Endothelial cell of umbilical vein (primary cell): Measurements from ENCODE around the gene C4orf50. TPM values are rescaled to one million over a fixed set of nuclear protein-coding genes. Genes with fewer than 3 reads are reported as not detected.

Source experiments
- BruUV-seq: library from RNA; stranded (reverse); fragments of 400-500 nt; replicated peaks from 2 replicates; lab custom pipeline; 2021; lab: Mats Ljungman, UMichigan
- CTCF ChIA-PET: fragments of 300-600, 350-600 bp; sonication (Branson Sonifier 250); formaldehyde crosslinking; loops from one replicate; lab custom pipeline; 2021; ENCODE audit warnings: antibody characterized with exemption, inconsistent platforms; lab: Charles Lee
- POLR2A ChIA-PET: fragments of 300-600, 350-600 bp; sonication (Branson Sonifier 250); formaldehyde crosslinking; loops from one replicate; lab custom pipeline; 2021; ENCODE audit warnings: antibody characterized with exemption, inconsistent platforms; lab: Charles Lee
- DNase-seq: peaks from one replicate; pipeline ENCODE4 v3.0.0-alpha.2; 2011; ENCODE audit warnings: low read depth, low spot score
- FAIRE-seq: peaks from 2 replicates; lab custom pipeline; 2011; peaks lifted over from hg19 to GRCh38; lab: Jason Lieb, UNC
- H2AFZ ChIP-seq: 2 replicates; pipeline ENCODE4 v1.6.0; 2012; ENCODE audit warnings: low read depth, low read length, control low read depth, inconsistent platforms
- H3K27ac ChIP-seq: 2 replicates; pipeline ENCODE4 v1.5.1; 2011; ENCODE audit warnings: low read depth, mild to moderate bottlenecking, control low read depth, low read length, moderate library complexity; ENCODE audit not compliant: insufficient read depth
- H3K27me3 ChIP-seq, 2 experiments: 2 replicates each; pipeline versions ENCODE4 v1.6.0 to v1.6.1; 2011; ENCODE audit warnings: low read length in 2 of 2, mixed read lengths in 1 of 2; ENCODE audit not compliant: control insufficient read depth in 2 of 2, insufficient read depth in 2 of 2
- H3K36me3 ChIP-seq, 2 experiments: 2 replicates in 1 of 2; 3 replicates in 1 of 2; pipeline ENCODE4 v1.5.1; 2011; ENCODE audit warnings: low read length in 2 of 2, mild to moderate bottlenecking in 1 of 2, moderate library complexity in 1 of 2; ENCODE audit not compliant: control insufficient read depth in 2 of 2, insufficient read depth in 2 of 2; ENCODE audit errors: extremely low read depth in 1 of 2
- H3K4me1 ChIP-seq: 3 replicates; pipeline ENCODE4 v1.5.1; 2011; ENCODE audit warnings: mild to moderate bottlenecking, low read length; ENCODE audit not compliant: control insufficient read depth, insufficient read depth; ENCODE audit errors: extremely low read depth
- H3K4me2 ChIP-seq: 2 replicates; pipeline ENCODE4 v1.6.1; 2011; ENCODE audit warnings: low read length, control low read depth, mixed read lengths; ENCODE audit not compliant: insufficient read depth
- H3K4me3 ChIP-seq, 3 experiments: fragments of 200-600 bp in 1 of 3; sonication (generic), shearing (Covaris generic) in 1 of 3; replicated peaks in 1 of 3; 2 replicates each; pipeline ENCODE4 v1.5.1; 2011 to 2016; ENCODE audit warnings: control low read depth in 3 of 3, low read length in 3 of 3, mild to moderate bottlenecking in 2 of 3, inconsistent platforms in 1 of 3, low read depth in 1 of 3, moderate library complexity in 1 of 3; ENCODE audit not compliant: insufficient read depth in 1 of 3
- H3K79me2 ChIP-seq: 2 replicates; pipeline ENCODE4 v1.6.0; 2012; ENCODE audit warnings: low read length, inconsistent platforms; ENCODE audit not compliant: control insufficient read depth, insufficient read depth
- H3K9ac ChIP-seq: replicated peaks from 2 replicates; pipeline ENCODE3; 2011; ENCODE audit warnings: low read length, control low read depth; ENCODE audit not compliant: insufficient read depth; ENCODE audit errors: extremely low read depth
- H3K9me1 ChIP-seq: replicated peaks from 3 replicates; pipeline ENCODE4 v1.6.0; 2011; ENCODE audit warnings: mild to moderate bottlenecking, low read length; ENCODE audit not compliant: control insufficient read depth, insufficient read depth; ENCODE audit errors: extremely low read depth
- H3K9me3 ChIP-seq: replicated peaks from 2 replicates; pipeline ENCODE4 v1.5.1; 2012; ENCODE audit warnings: low read length, inconsistent platforms; ENCODE audit not compliant: control insufficient read depth, insufficient read depth
- H4K20me1 ChIP-seq: replicated peaks from 2 replicates; pipeline ENCODE3; 2011; ENCODE audit warnings: mild to moderate bottlenecking, low read length; ENCODE audit not compliant: control insufficient read depth, insufficient read depth; ENCODE audit errors: extremely low read depth
- EZH2 ChIP-seq: IDR thresholded peaks from 2 replicates; pipeline ENCODE4 v1.6.1; 2012; ENCODE audit warnings: borderline replicate concordance, low read depth, mild to moderate bottlenecking, moderate library complexity, low read length, inconsistent platforms; ENCODE audit not compliant: severe bottlenecking
- FOS ChIP-seq: IDR thresholded peaks from 2 replicates; pipeline ENCODE4 v1.6.1; 2011; ENCODE audit warnings: mild to moderate bottlenecking, low read length, moderate library complexity, borderline replicate concordance; ENCODE audit not compliant: insufficient read depth
- GATA2 ChIP-seq: IDR thresholded peaks from 2 replicates; pipeline ENCODE4 v1.7.0; 2011; ENCODE audit warnings: low read depth, mild to moderate bottlenecking, moderate library complexity, mixed read lengths, low read length; ENCODE audit not compliant: insufficient read length, insufficient read depth
- JUN ChIP-seq: IDR thresholded peaks from 2 replicates; pipeline ENCODE4 v1.6.1; 2011; ENCODE audit warnings: borderline replicate concordance, low read depth; ENCODE audit not compliant: insufficient read length, insufficient read depth
- MYC ChIP-seq: IDR thresholded peaks from one replicate; pipeline ENCODE4 v1.6.1; 2011; ENCODE audit warnings: mild to moderate bottlenecking, low read depth, low read length
- POLR2A ChIP-seq: IDR thresholded peaks from 2 replicates; pipeline ENCODE4 v1.6.1; 2012; ENCODE audit warnings: low read depth, mild to moderate bottlenecking, control low read depth, low read length
- POLR2AphosphoS5 ChIP-seq: IDR thresholded peaks from 2 replicates; pipeline ENCODE4 v1.6.1; 2012; ENCODE audit warnings: low read depth, mild to moderate bottlenecking, control low read depth, low read length, moderate library complexity; ENCODE audit not compliant: insufficient read depth
- dilution Hi-C: fragments of 300-500 bp; cut with MboI; formaldehyde crosslinking; loops from one replicate; pipeline ENCODE4 v1.15.0; 2019; ENCODE audit warnings: low sequenced_read_pairs; ENCODE audit not compliant: extremely low pct_ligation_motif_present
- intact Hi-C: fragments of 100-400 bp; cut with micrococcal nuclease; formaldehyde crosslinking; loops from one replicate; pipeline ENCODE4 v1.10.0; 2022
- polyA plus RNA-seq, 4 experiments: library from polyadenylated mRNA; depleted of rRNA in 3 of 4; stranded (reverse) in 3 of 4; unstranded in 1 of 4; fragments of >200 nt; gene quantifications; 2 replicates each; pipeline versions ENCODE4 v1.2.1 to v1.2.3, GENCODE V29; 2011 to 2012; ENCODE audit warnings: missing spikeins in 1 of 4
- total RNA-seq: library from RNA; stranded (reverse); gene quantifications from 2 replicates; pipeline ENCODE4 v1.2.3, GENCODE V29; 2021
- TF ChIP-seq, protein P1 (sequence below): IDR thresholded peaks from 2 replicates; pipeline ENCODE4 v1.6.1; 2011; ENCODE audit not compliant: insufficient read depth, insufficient read length
- TF ChIP-seq, protein P2 (sequence below), 2 donors: IDR thresholded peaks; 1 replicate in 1 of 2; 2 replicates in 1 of 2; pipeline ENCODE4 v1.5.1; 2011; ENCODE audit warnings: low read length in 2 of 2, mild to moderate bottlenecking in 2 of 2, moderate library complexity in 2 of 2, control low read depth in 1 of 2, inconsistent platforms in 1 of 2, low read depth in 1 of 2; ENCODE audit not compliant: insufficient read depth in 1 of 2; ENCODE audit errors: extremely low read depth in 1 of 2

The C4orf50 gene
- total and polyA plus RNA-seq, 2 donors (not counting 3 experiments of a cell fraction or from before 2014, with no cell fraction given): not detected

DNA sequence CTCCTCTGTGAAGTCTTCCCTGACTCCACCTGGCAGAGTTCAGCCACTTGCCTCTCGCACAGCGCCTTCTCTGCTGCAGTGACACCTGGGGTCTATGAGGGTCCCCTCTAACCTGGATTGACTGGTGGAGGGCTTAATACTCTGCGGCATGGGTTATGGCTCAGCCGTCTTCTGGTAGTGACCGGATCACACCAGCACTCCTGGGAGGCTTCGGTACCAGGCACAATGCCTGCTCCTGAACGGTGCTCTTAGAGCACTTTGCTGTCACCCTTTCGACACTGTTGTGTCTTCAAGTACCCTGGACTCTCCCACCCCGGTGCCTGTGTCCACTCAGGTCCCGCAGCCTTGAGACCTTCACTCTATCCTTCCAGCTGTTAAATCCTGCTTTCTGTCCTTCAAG lies 50.0 kb downstream of the C4orf50 start:
- dilution Hi-C loops: no loop called here
- no peaks in the 10 kb centered on the region for H3K4me1 ChIP-seq
- intact Hi-C loops: no loop called here
- H3K4me3 ChIP-seq: no peak overlapping the region
- no peak overlapping the region for H2AFZ ChIP-seq
- no peaks in the 10 kb centered on the region for H3K36me3 ChIP-seq
- no peak overlapping the region for H3K27ac ChIP-seq
- H3K79me2 ChIP-seq: no peaks in the 10 kb centered on the region
- TF ChIP-seq POLR2A (no peak), POLR2AphosphoS5 (no peak), MYC (no peak), FOS (no peak), GATA2 (no peak), JUN (no peak), EZH2 (no peak)
- TF ChIP-seq, protein P1, sequence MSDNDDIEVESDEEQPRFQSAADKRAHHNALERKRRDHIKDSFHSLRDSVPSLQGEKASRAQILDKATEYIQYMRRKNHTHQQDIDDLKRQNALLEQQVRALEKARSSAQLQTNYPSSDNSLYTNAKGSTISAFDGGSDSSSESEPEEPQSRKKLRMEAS: no peak
- TF ChIP-seq, protein P2, sequence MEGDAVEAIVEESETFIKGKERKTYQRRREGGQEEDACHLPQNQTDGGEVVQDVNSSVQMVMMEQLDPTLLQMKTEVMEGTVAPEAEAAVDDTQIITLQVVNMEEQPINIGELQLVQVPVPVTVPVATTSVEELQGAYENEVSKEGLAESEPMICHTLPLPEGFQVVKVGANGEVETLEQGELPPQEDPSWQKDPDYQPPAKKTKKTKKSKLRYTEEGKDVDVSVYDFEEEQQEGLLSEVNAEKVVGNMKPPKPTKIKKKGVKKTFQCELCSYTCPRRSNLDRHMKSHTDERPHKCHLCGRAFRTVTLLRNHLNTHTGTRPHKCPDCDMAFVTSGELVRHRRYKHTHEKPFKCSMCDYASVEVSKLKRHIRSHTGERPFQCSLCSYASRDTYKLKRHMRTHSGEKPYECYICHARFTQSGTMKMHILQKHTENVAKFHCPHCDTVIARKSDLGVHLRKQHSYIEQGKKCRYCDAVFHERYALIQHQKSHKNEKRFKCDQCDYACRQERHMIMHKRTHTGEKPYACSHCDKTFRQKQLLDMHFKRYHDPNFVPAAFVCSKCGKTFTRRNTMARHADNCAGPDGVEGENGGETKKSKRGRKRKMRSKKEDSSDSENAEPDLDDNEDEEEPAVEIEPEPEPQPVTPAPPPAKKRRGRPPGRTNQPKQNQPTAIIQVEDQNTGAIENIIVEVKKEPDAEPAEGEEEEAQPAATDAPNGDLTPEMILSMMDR (IDR thresholded peaks at IDR 0.05; ENCODE audit: extremely low read depth in 1 of 2, insufficient read depth in 1 of 2, low read depth in 1 of 2, low read length in 2 of 2): no peak
- H3K27me3 ChIP-seq: no peaks in the 10 kb centered on the region
- no peak overlapping the region for H3K4me2 ChIP-seq
- BruUV-seq: no TSS peak
- ChIA-PET CTCF (no interaction called here), POLR2A (no interaction called here)
- no peaks in the 10 kb centered on the region for H4K20me1 ChIP-seq
- no peak for DNase-seq
- no peak for FAIRE-seq
- no peak overlapping the region for H3K9ac ChIP-seq
- no peaks in the 10 kb centered on the region for H3K9me1 ChIP-seq
- no peaks in the 10 kb centered on the region for H3K9me3 ChIP-seq
